Spleen (tissue), 11 donors: ENCODE data around the gene SYNDIG1. TPM values are rescaled to one million over a fixed set of nuclear protein-coding genes. Genes with fewer than 3 reads are reported as not detected.

Experiments
- DNase-seq: peaks from one replicate; pipeline ENCODE4 v3.0.0-alpha.2; 2020
- H3K27ac ChIP-seq, 8 donors: fragments of 200-600 bp; sonication (generic) in 7 of 8; 1 replicate in 4 of 8; 2 replicates in 4 of 8; pipeline versions ENCODE4 v1.5.0 to v1.8.0; 2016 to 2021; ENCODE audit warnings: inconsistent platforms in 4 of 8, mild to moderate bottlenecking in 4 of 8, moderate library complexity in 1 of 8
- H3K27me3 ChIP-seq, 7 donors: fragments of 200-600 bp; sonication (generic) in 6 of 7; replicated peaks in 1 of 7; 1 replicate in 4 of 7; 2 replicates in 3 of 7; pipeline versions ENCODE4 v1.5.0 to v1.8.0; 2016 to 2021; ENCODE audit warnings: inconsistent platforms in 3 of 7, mild to moderate bottlenecking in 1 of 7
- H3K36me3 ChIP-seq, 6 donors: fragments of 200-600 bp; sonication (generic) in 5 of 6; 1 replicate in 4 of 6; 2 replicates in 2 of 6; pipeline versions ENCODE4 v1.5.0 to v1.8.0; 2016 to 2021; ENCODE audit warnings: inconsistent platforms in 2 of 6
- H3K4me1 ChIP-seq, 6 donors: fragments of 200-600 bp; sonication (generic) in 5 of 6; 1 replicate in 3 of 6; 2 replicates in 3 of 6; pipeline versions ENCODE4 v1.5.0 to v1.8.0; 2016 to 2021; ENCODE audit warnings: inconsistent platforms in 3 of 6
- H3K4me3 ChIP-seq, 8 donors: fragments of 200-600 bp; sonication (generic) in 7 of 8; 1 replicate in 4 of 8; 2 replicates in 4 of 8; pipeline versions ENCODE4 v1.5.0 to v1.8.0; 2016 to 2021; ENCODE audit warnings: inconsistent platforms in 4 of 8, mild to moderate bottlenecking in 4 of 8, moderate library complexity in 2 of 8
- H3K9me3 ChIP-seq, 8 donors: fragments of 200-600 bp; sonication (generic) in 7 of 8; 1 replicate in 4 of 8; 2 replicates in 4 of 8; pipeline versions ENCODE4 v1.5.0 to v1.8.0; 2016 to 2021; ENCODE audit warnings: inconsistent platforms in 4 of 8
- POLR2A ChIP-seq, 3 donors: fragments of 450-650 bp; IDR thresholded peaks; one replicate each; pipeline ENCODE4 v1.5.1; 2017; ENCODE audit warnings: antibody characterized with exemption in 3 of 3, mild to moderate bottlenecking in 1 of 3
- POLR2AphosphoS5 ChIP-seq, 3 donors: sonication (generic); formaldehyde crosslinking; IDR thresholded peaks; one replicate each; pipeline ENCODE4 v1.5.1; 2017; ENCODE audit warnings: antibody characterized with exemption in 3 of 3
- WGBS, 5 donors: extraction: QIAGEN DNeasy Blood & Tissue Kit in 3 of 5; methylation state at CpG; one replicate each; pipeline versions ENCODE4 v1.1.5 to v1.1.7; 2013 to 2018; 5-methylcytosine and 5-hydroxymethylcytosine counted together
- intact Hi-C: fragments of 100-400 bp; cut with DNase I; formaldehyde crosslinking; loops from one replicate; pipeline ENCODE4 v1.15.0; 2023; ENCODE audit warnings: low total_unique reads
- polyA plus RNA-seq, 3 donors: library from polyadenylated mRNA; stranded (reverse); fragments of 200-250 nt; gene quantifications; one replicate each; pipeline ENCODE4 v1.2.1, GENCODE V29; 2013
- total RNA-seq, 7 donors: library from RNA; depleted of rRNA in 3 of 7; stranded (reverse); fragments of >200 nt in 3 of 7; fragmentation: NEBNext Ultra II Directional in 4 of 7; extraction: Animal tissue kit (Norgen Biotek cat#: 25700) in 4 of 7; gene quantifications; one replicate each; pipeline versions ENCODE4 v1.1.0 to v1.2.1, GENCODE V29; 2016 to 2021
- TF ChIP-seq, protein P1 (sequence below), 11 experiments: fragments of 200-600 bp in 7 of 11; fragments of 450-650 bp in 4 of 11; sonication (generic) in 4 of 11; IDR thresholded peaks in 8 of 11; conservative IDR thresholded peaks in 3 of 11; 1 replicate in 7 of 11; 2 replicates in 4 of 11; pipeline versions ENCODE4 v1.4.0 to v1.8.0; 2016 to 2021; ENCODE audit warnings: antibody characterized with exemption in 11 of 11, inconsistent platforms in 4 of 11, mild to moderate bottlenecking in 1 of 11
- donor health status: healthy with polysubstance abuse.
- donor health status: DM: no; HTN: no; CAD: no; lungs with moderate emphysema.
- donor health status: DM: no; HTN: no; CAD: no.
- donor health status: Bipolar disorder and iron deficiency.
- donor health status: healthy.
- donor health status: DM: no; HTN: no; CAD: no.
- donor health status: DM: yes; HTN: yes; CAD: no.

SYNDIG1 gene
- total and polyA plus RNA-seq, 10 donors = 0.70 to 3.5 (median 1.3) TPM

DNA sequence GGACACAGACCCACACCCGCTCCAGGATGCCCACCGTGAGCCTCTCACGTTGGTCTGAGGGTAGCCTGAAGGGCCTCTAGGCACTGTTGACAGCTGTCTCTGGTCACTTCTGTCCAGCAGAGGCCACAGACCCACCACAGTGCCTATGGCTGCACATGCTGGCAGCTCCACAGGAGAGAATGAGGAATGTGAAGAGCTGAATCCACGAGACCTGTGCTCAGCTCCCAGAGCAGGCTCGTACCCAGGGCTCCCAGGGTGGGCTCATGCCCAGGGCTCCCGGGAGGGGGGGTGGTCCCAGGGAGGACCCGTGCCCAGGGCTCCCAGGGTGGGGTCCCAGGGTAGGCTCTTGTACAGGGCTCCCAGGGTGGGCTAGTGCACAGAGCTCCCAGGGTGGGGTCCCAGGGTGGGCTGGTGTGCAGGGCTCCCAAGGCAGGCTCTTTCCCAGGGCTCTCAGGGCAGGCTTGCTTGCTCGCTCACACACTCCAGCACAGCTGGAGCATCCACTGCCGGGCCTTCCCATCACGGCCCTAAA, 201.0 kb downstream of the SYNDIG1 start:
- Histone ChIP-seq H3K4me1 (no peaks in the 10 kb centered on the region), H3K4me3 (no peak overlapping the region), H3K9me3 (no peaks in the 10 kb centered on the region), H3K27me3 (no peaks in the 10 kb centered on the region), H3K27ac (no peak overlapping the region), H3K36me3 (no peaks in the 10 kb centered on the region)
- 74 to 88% (median 83%) methylated on average over 6 to 10 of the region's 10 CpGs for WGBS, 5 donors
- intact Hi-C loops = no loop called here
- TF ChIP-seq, protein P1, sequence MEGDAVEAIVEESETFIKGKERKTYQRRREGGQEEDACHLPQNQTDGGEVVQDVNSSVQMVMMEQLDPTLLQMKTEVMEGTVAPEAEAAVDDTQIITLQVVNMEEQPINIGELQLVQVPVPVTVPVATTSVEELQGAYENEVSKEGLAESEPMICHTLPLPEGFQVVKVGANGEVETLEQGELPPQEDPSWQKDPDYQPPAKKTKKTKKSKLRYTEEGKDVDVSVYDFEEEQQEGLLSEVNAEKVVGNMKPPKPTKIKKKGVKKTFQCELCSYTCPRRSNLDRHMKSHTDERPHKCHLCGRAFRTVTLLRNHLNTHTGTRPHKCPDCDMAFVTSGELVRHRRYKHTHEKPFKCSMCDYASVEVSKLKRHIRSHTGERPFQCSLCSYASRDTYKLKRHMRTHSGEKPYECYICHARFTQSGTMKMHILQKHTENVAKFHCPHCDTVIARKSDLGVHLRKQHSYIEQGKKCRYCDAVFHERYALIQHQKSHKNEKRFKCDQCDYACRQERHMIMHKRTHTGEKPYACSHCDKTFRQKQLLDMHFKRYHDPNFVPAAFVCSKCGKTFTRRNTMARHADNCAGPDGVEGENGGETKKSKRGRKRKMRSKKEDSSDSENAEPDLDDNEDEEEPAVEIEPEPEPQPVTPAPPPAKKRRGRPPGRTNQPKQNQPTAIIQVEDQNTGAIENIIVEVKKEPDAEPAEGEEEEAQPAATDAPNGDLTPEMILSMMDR (IDR thresholded peaks at IDR 0.05 in 8 of 11, conservative IDR thresholded peaks at IDR 0.05 in 3 of 11) = no peak
- TF ChIP-seq POLR2A (IDR thresholded peaks at IDR 0.05) (no peak), POLR2AphosphoS5 (IDR thresholded peaks at IDR 0.05) (no peak)
- peak; percentile 66 for DNase-seq

DNA sequence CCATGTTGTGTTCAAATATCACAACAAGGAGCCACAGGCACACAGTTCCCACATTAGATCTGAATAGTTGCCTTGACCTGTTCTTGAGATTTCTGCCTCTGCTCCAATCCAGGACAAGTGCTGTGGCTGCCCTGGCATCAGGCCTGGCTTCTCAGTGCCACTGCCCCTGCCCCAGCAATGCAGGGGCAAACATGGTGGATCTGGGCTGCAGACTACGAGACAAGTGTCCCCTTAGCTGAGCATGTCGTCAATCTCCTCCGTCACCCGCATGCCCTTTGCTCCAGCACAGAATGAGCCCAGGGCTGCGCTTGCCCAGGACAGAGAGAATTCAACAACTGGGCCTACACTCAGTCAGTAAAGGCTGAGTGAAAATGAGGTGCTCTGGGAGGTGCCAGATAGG, 201.6 kb downstream of the SYNDIG1 start:
- no peaks in the 10 kb centered on the region for H3K36me3 ChIP-seq
- H3K9me3 ChIP-seq = no peaks in the 10 kb centered on the region
- peak; percentile 53 for DNase-seq
- H3K27me3 ChIP-seq = no peaks in the 10 kb centered on the region
- no peak overlapping the region for H3K4me3 ChIP-seq
- 91 to 98% (median 96%) methylated on average over 4 to 5 of the region's 5 CpGs for WGBS, 5 donors
- no peaks in the 10 kb centered on the region for H3K4me1 ChIP-seq
- no peak overlapping the region for H3K27ac ChIP-seq
- TF ChIP-seq, protein P1 (IDR thresholded peaks at IDR 0.05 in 8 of 11, conservative IDR thresholded peaks at IDR 0.05 in 3 of 11) = no peak
- TF ChIP-seq POLR2AphosphoS5 (IDR thresholded peaks at IDR 0.05) = no peak
- no peak for TF ChIP-seq POLR2A (IDR thresholded peaks at IDR 0.05)
- intact Hi-C loops = no loop called here

DNA sequence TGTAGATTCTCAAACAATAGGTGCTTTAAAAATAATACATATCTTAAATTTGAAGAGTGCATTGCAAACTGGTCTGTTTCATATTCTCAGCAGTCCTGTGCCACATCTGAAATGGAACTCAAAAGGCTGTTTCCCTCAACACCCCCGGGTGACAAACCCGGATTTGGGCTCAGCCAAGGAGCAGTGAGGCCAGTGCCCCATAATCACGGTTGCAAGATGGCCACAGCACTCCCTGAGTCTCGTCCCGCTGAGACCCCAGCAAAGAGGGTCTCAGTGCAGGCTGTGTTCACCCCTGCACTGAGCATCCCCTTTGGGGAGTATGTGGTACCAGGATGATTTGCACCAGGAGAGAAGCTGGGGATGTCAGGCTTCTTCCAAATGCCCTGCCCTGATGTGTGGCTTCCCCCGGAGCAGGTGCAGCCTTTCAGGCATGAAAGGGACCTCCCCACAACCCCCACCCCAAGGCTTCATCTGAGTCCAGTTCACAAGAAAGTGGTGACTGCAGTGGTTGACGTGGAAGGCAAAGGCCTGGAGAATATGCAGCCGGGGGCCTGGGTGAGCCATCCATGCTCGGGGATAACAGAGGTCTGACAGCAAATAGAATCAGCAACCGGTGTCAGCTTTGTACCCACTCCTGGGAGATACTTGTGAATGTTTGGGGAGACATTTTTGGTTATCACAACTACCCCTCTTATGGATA, 202.9 kb downstream of the SYNDIG1 start:
- no peak for TF ChIP-seq POLR2A (IDR thresholded peaks at IDR 0.05)
- TF ChIP-seq POLR2AphosphoS5 (IDR thresholded peaks at IDR 0.05) = no peak
- TF ChIP-seq, protein P1 (IDR thresholded peaks at IDR 0.05 in 8 of 11, conservative IDR thresholded peaks at IDR 0.05 in 3 of 11) = no peak
- H3K4me1 ChIP-seq = no peaks in the 10 kb centered on the region
- no peak overlapping the region for H3K27ac ChIP-seq
- H3K4me3 ChIP-seq = no peak overlapping the region
- H3K9me3 ChIP-seq = no peaks in the 10 kb centered on the region
- intact Hi-C loops = no loop called here
- WGBS, 5 donors = 75 to 89% (median 86%) methylated on average over 9 to 10 of the region's 10 CpGs
- H3K27me3 ChIP-seq = no peaks in the 10 kb centered on the region
- DNase-seq = peak; percentile 52
- no peaks in the 10 kb centered on the region for H3K36me3 ChIP-seq

DNA sequence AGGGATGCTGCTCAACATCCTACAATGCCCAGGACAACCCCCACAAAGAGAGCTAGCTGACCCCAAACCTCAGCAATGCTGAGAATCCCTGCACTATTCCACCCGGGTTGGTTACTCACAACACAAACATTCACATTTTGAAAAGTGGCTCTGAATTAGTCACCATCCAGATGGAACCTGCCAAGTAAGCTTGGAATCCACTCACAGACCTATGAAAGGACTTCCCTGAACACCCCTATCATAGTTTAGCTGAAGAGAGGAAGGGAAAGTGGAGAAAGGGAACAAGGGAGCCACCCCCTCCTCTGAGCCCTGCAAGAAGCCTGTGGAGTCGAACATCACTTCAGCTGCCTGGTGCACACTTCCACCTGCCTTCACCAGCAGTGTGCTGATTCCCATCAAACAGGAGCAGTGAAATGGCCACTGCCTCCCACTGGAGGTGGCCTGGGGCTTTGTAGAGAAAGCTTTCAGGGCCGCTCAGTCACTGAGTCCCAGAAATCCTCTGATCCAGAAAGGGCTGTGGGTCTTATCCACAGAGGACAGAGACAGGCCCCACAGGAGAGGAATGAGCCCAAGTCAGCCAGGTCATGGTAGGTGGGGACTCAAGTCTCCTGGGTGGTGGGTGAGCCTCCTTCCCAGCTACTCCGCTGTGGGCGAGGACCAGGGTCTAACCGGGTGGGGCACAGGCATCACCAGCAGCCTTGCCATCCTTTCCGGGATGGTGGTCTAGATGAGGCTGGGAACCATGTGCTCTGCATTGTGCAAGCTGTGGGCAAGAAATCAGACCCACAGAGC, 203.7 kb downstream of the SYNDIG1 start:
- peak; percentile 66 for DNase-seq
- Histone ChIP-seq H3K36me3 (no peaks in the 10 kb centered on the region), H3K27me3 (no peaks in the 10 kb centered on the region), H3K4me1 (no peaks in the 10 kb centered on the region), H3K9me3 (no peaks in the 10 kb centered on the region), H3K4me3 (no peak overlapping the region), H3K27ac (no peak overlapping the region)
- intact Hi-C loops = no loop called here
- TF ChIP-seq, protein P1 (IDR thresholded peaks at IDR 0.05 in 8 of 11, conservative IDR thresholded peaks at IDR 0.05 in 3 of 11) = no peak
- TF ChIP-seq POLR2AphosphoS5 (IDR thresholded peaks at IDR 0.05) = no peak
- TF ChIP-seq POLR2A (IDR thresholded peaks at IDR 0.05) = no peak
- WGBS, 5 donors = 72 to 93% (median 85%) methylated on average over 7 of the region's 7 CpGs
